Prostate gland (tissue), 2 donors: ENCODE measurements around the gene SLC17A1. TPM values are rescaled to one million over a fixed set of nuclear protein-coding genes. Genes with fewer than 3 reads are reported as not detected.

Experiments
- DNase-seq: peaks from one replicate; pipeline ENCODE4 v3.0.0-alpha.2; 2019; ENCODE audit warnings: low spot score
- H3K27ac ChIP-seq, 2 donors: fragments of 200-600 bp; sonication (generic); 2 replicates each; pipeline ENCODE4 v1.5.1; 2017 to 2019
- H3K27me3 ChIP-seq: fragments of 200-600 bp; sonication (generic); replicated peaks from 2 replicates; pipeline ENCODE4 v1.5.1; 2019; ENCODE audit not compliant: insufficient read depth
- H3K36me3 ChIP-seq, 2 donors: fragments of 200-600 bp; sonication (generic); 1 replicate in 1 of 2; 2 replicates in 1 of 2; pipeline versions ENCODE4 v1.5.1 to v1.8.1; 2017 to 2019
- H3K4me1 ChIP-seq: fragments of 200-600 bp; sonication (generic); replicated peaks from 2 replicates; pipeline ENCODE4 v1.5.1; 2019
- H3K4me3 ChIP-seq, 2 donors: fragments of 200-600 bp; sonication (generic); 2 replicates each; pipeline ENCODE4 v1.5.1; 2017 to 2019
- H3K9me3 ChIP-seq: fragments of 200-600 bp; sonication (generic); 2 replicates; pipeline ENCODE4 v1.5.1; 2017
- POLR2A ChIP-seq: fragments of 450-650 bp; IDR thresholded peaks from one replicate; pipeline ENCODE4 v1.6.1; 2016; ENCODE audit warnings: antibody characterized with exemption, mild to moderate bottlenecking
- POLR2AphosphoS5 ChIP-seq: sonication (generic); formaldehyde crosslinking; IDR thresholded peaks from one replicate; pipeline ENCODE4 v1.6.1; 2017; ENCODE audit warnings: antibody characterized with exemption
- WGBS: methylation state at CpG from one replicate; pipeline ENCODE4 v1.1.5; 2018; 5-methylcytosine and 5-hydroxymethylcytosine counted together
- intact Hi-C: fragments of 100-400 bp; cut with DNase I; formaldehyde crosslinking; loops from one replicate; pipeline ENCODE4 v1.14.2; 2022
- total RNA-seq, 2 donors: library from RNA; depleted of rRNA; stranded (reverse); fragments of >200 nt; gene quantifications; one replicate each; pipeline ENCODE4 v1.1.0, GENCODE V29; 2016
- TF ChIP-seq, protein P1 (sequence below), 4 experiments: fragments of 200-600 bp in 2 of 4; fragments of 450-650 bp in 2 of 4; sonication (generic) in 2 of 4; IDR thresholded peaks; 1 replicate in 3 of 4; 2 replicates in 1 of 4; pipeline ENCODE4 v1.5.1; 2016 to 2019; ENCODE audit warnings: antibody characterized with exemption in 4 of 4, mild to moderate bottlenecking in 2 of 4, moderate library complexity in 2 of 4

SLC17A1 gene
- total RNA-seq, 2 donors from 2014 or later = 0.51 TPM; not detected in 1

GRCh38 chr6:25794784-25795183, 37.1 kb downstream of the SLC17A1 start:
- no peak overlapping the region for H3K27ac ChIP-seq
- no peak overlapping the region for H3K4me3 ChIP-seq
- intact Hi-C loops = no loop called here
- no peaks in the 10 kb centered on the region for H3K36me3 ChIP-seq
- H3K27me3 ChIP-seq = no peaks in the 10 kb centered on the region
- TF ChIP-seq POLR2A (no peak), POLR2AphosphoS5 (no peak)
- TF ChIP-seq, protein P1, sequence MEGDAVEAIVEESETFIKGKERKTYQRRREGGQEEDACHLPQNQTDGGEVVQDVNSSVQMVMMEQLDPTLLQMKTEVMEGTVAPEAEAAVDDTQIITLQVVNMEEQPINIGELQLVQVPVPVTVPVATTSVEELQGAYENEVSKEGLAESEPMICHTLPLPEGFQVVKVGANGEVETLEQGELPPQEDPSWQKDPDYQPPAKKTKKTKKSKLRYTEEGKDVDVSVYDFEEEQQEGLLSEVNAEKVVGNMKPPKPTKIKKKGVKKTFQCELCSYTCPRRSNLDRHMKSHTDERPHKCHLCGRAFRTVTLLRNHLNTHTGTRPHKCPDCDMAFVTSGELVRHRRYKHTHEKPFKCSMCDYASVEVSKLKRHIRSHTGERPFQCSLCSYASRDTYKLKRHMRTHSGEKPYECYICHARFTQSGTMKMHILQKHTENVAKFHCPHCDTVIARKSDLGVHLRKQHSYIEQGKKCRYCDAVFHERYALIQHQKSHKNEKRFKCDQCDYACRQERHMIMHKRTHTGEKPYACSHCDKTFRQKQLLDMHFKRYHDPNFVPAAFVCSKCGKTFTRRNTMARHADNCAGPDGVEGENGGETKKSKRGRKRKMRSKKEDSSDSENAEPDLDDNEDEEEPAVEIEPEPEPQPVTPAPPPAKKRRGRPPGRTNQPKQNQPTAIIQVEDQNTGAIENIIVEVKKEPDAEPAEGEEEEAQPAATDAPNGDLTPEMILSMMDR (IDR thresholded peaks at IDR 0.05) = no peak
- H3K9me3 ChIP-seq = no peaks in the 10 kb centered on the region
- H3K4me1 ChIP-seq = no peaks in the 10 kb centered on the region
- 81% methylated on average over 2 of the region's 2 CpGs for WGBS
- no peak for DNase-seq

GRCh38 chr6:25793970-25794369, 37.9 kb downstream of the SLC17A1 start:
- intact Hi-C loops = no loop called here
- Histone ChIP-seq H3K27me3 (no peaks in the 10 kb centered on the region), H3K36me3 (no peaks in the 10 kb centered on the region), H3K4me3 (no peak overlapping the region), H3K27ac (no peak overlapping the region), H3K4me1 (no peaks in the 10 kb centered on the region), H3K9me3 (no peaks in the 10 kb centered on the region)
- DNase-seq = no peak
- WGBS = 84% methylated on average over 1 of the region's 1 CpG
- TF ChIP-seq, protein P1 (IDR thresholded peaks at IDR 0.05) = no peak
- TF ChIP-seq POLR2A = no peak
- no peak for TF ChIP-seq POLR2AphosphoS5

DNA sequence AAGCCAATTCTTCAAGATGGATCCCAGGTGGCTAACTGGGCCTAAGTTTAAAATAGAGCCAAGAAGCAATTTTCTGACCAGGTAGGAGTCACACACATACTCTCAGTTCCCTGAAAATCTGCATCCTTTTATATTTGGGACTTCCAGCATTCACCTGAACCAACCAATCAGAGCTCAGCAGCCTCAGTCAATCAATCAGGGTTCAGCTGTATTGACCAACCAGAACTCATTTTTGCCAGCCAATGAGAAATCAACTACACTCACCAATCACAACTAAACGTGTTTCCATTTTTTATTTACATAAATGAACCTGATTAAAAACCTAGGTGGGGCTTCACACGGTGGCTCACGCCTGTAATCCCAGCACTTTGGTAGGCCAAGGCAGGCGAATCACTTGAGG, 39.8 kb downstream of the SLC17A1 start:
- WGBS = 89% methylated on average over 4 of the region's 4 CpGs
- intact Hi-C loops = no loop called here
- Histone ChIP-seq H3K9me3 (no peaks in the 10 kb centered on the region), H3K36me3 (no peaks in the 10 kb centered on the region), H3K4me1 (no peaks in the 10 kb centered on the region), H3K27ac (no peak overlapping the region), H3K4me3 (no peak overlapping the region), H3K27me3 (no peaks in the 10 kb centered on the region)
- no peak for DNase-seq
- TF ChIP-seq POLR2AphosphoS5 = no peak
- no peak for TF ChIP-seq POLR2A
- TF ChIP-seq, protein P1 (IDR thresholded peaks at IDR 0.05) = no peak

- Histone ChIP-seq H3K36me3 (no peaks in the 10 kb centered on the region), H3K4me1 (no peaks in the 10 kb centered on the region), H3K27ac (no peak overlapping the region), H3K4me3 (no peak overlapping the region), H3K9me3 (no peaks in the 10 kb centered on the region), H3K27me3 (no peaks in the 10 kb centered on the region)
- WGBS = 94% methylated on average over 2 of the region's 2 CpGs
- DNase-seq = no peak
- TF ChIP-seq POLR2A (no peak), POLR2AphosphoS5 (no peak)
- TF ChIP-seq, protein P1 (IDR thresholded peaks at IDR 0.05) = no peak
- intact Hi-C loops = no loop called here
These were observed 42.4 kb downstream of the SLC17A1 start for GRCh38 chr6:25789475-25789874.

- intact Hi-C loops = no loop called here
- DNase-seq = peak; percentile 28
- 78% methylated on average over 4 of the region's 4 CpGs for WGBS
These were observed 43.4 kb downstream of the SLC17A1 start for GRCh38 chr6:25788305-25788922.

More at GRCh38 chr6:25788305-25788922, 43.4 kb downstream of the SLC17A1 start:
- no peaks in the 10 kb centered on the region for H3K36me3 ChIP-seq
- TF ChIP-seq, protein P1 (IDR thresholded peaks at IDR 0.05) = peak in 3 of 4 experiments; percentile 41 to 52 (median 43)
- TF ChIP-seq POLR2AphosphoS5 (no peak), POLR2A (no peak)
- no peak overlapping the region for H3K27ac ChIP-seq
- H3K4me1 ChIP-seq = no peaks in the 10 kb centered on the region
- H3K27me3 ChIP-seq = no peaks in the 10 kb centered on the region
- no peak overlapping the region for H3K4me3 ChIP-seq
- H3K9me3 ChIP-seq = no peaks in the 10 kb centered on the region
